Breast epithelium (tissue), 3 donors: ENCODE measurements around the gene ABTB2.

Experiments
- CTCF ChIP-seq, 3 donors: fragments of 450-650 bp; IDR thresholded peaks; one replicate each; pipeline ENCODE4 v1.5.1; 2016 to 2017; ENCODE audit warnings: antibody characterized with exemption in 3 of 3, mild to moderate bottlenecking in 3 of 3, moderate library complexity in 3 of 3
- POLR2A ChIP-seq: fragments of 450-650 bp; IDR thresholded peaks from one replicate; pipeline ENCODE4 v1.6.1; 2016; ENCODE audit warnings: antibody characterized with exemption, mild to moderate bottlenecking, moderate library complexity
- POLR2AphosphoS5 ChIP-seq, 3 donors: sonication (generic); formaldehyde crosslinking; IDR thresholded peaks; one replicate each; pipeline ENCODE4 v1.6.1; 2017; ENCODE audit warnings: antibody characterized with exemption in 3 of 3

DNA sequence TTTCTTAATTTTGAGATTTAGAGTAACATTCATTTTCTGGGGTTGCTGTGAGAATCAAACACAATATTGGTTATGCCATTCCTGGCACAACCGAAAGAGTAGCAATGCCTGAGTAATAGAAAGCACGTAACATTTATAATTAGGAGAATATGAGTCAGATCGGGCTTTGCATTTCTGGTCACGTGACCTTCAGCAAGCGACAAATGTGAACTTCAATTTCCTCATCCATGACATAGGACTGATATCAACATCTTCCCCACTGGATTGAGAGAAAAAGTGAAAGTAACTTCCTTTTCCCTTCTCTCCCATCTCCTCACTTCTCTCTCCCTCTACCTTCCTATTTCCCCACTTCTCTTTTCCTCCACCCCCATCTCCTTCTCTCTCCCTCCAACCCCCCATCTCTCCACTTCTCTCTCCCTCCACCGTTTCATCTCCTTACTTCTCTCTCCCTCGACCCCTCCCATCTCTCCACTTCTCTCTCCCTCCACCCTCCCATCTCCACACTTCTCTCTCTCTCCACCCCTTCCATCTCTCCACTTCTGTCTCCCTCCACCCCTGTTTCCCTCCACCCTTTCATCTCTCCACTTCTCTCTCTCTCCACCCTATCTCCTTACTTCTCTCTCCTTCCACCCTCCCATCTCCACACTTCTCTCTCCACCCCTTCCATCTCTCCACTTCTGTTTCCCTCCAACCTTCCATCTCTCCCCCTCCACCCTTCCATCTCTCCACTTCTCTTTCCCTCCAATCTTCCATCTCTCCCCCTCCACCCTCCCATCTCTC lies 47.5 kb upstream of the ABTB2 start:
- TF ChIP-seq CTCF (IDR thresholded peaks at IDR 0.05) = no peak
- no peak for TF ChIP-seq POLR2AphosphoS5 (IDR thresholded peaks at IDR 0.05)
- no peak for TF ChIP-seq POLR2A
